Measurements from ENCODE around the gene EML4. TPM values are rescaled to one million over a fixed set of nuclear protein-coding genes. Genes with fewer than 3 reads are reported as not detected.
"Not testable (repeated sequence)": the region's sequence is repeated elsewhere in the genome, so short reads cannot be mapped to it uniquely, and the experiment has no call there.

Gene EML4
- total RNA-seq, 1 experiment from 2014 or later = 107 TPM

DNA sequence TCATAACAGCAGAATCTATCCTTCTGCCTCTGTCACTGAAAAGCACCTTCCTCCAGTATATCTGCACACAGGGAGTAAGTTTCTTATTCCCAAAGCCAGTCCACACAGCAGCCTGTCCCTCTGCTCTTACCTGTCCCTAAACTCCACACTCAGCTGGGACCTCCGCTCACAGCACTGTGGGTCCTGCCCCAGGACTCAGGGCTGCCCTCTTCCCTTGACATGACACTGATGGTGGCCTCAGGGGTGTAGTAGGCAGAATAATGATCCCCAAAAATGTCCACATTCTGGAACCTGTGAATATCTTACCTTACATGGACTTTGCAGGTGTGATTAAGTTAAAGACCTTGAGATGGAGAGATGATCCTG lies 39.7 kb upstream of the EML4 start:
- TF ChIP-seq, protein P1, sequence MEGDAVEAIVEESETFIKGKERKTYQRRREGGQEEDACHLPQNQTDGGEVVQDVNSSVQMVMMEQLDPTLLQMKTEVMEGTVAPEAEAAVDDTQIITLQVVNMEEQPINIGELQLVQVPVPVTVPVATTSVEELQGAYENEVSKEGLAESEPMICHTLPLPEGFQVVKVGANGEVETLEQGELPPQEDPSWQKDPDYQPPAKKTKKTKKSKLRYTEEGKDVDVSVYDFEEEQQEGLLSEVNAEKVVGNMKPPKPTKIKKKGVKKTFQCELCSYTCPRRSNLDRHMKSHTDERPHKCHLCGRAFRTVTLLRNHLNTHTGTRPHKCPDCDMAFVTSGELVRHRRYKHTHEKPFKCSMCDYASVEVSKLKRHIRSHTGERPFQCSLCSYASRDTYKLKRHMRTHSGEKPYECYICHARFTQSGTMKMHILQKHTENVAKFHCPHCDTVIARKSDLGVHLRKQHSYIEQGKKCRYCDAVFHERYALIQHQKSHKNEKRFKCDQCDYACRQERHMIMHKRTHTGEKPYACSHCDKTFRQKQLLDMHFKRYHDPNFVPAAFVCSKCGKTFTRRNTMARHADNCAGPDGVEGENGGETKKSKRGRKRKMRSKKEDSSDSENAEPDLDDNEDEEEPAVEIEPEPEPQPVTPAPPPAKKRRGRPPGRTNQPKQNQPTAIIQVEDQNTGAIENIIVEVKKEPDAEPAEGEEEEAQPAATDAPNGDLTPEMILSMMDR (IDR thresholded peaks at IDR 0.05) = no peak
- TF ChIP-seq POLR2AphosphoS5 (IDR thresholded peaks at IDR 0.05; ENCODE audit: low read depth, low read length) = no peak
- no peak for TF ChIP-seq TCF7L2 (IDR thresholded peaks at IDR 0.05; ENCODE audit: low read depth, low read length)
- TF ChIP-seq, protein P2, sequence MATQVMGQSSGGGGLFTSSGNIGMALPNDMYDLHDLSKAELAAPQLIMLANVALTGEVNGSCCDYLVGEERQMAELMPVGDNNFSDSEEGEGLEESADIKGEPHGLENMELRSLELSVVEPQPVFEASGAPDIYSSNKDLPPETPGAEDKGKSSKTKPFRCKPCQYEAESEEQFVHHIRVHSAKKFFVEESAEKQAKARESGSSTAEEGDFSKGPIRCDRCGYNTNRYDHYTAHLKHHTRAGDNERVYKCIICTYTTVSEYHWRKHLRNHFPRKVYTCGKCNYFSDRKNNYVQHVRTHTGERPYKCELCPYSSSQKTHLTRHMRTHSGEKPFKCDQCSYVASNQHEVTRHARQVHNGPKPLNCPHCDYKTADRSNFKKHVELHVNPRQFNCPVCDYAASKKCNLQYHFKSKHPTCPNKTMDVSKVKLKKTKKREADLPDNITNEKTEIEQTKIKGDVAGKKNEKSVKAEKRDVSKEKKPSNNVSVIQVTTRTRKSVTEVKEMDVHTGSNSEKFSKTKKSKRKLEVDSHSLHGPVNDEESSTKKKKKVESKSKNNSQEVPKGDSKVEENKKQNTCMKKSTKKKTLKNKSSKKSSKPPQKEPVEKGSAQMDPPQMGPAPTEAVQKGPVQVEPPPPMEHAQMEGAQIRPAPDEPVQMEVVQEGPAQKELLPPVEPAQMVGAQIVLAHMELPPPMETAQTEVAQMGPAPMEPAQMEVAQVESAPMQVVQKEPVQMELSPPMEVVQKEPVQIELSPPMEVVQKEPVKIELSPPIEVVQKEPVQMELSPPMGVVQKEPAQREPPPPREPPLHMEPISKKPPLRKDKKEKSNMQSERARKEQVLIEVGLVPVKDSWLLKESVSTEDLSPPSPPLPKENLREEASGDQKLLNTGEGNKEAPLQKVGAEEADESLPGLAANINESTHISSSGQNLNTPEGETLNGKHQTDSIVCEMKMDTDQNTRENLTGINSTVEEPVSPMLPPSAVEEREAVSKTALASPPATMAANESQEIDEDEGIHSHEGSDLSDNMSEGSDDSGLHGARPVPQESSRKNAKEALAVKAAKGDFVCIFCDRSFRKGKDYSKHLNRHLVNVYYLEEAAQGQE (IDR thresholded peaks at IDR 0.05; ENCODE audit: insufficient read depth in 1 of 2, low read depth in 2 of 2, low read length in 1 of 2) = no peak
- TF ChIP-seq SIN3A (IDR thresholded peaks at IDR 0.05; ENCODE audit: borderline replicate concordance, insufficient read depth, low read depth, low read length) = no peak
- ATAC-seq (no peak), DNase-seq (ENCODE audit: low read depth, low spot score) (no peak)
- no peaks in the 10 kb centered on the region for H3K36me3 ChIP-seq (ENCODE audit: control insufficient read depth, insufficient read depth, low read length)
- no peaks in the 10 kb centered on the region for H3K9me3 ChIP-seq (ENCODE audit: control insufficient read depth, insufficient read depth, low read depth, low read length)
- in situ Hi-C loops (cut with HindIII; ENCODE audit: low pct_unique_long_range_greater_than_20kb, low sequenced_read_pairs) = no loop called here
- ChIA-PET POLR2A (no interaction called here), CTCF (no interaction called here)
- no TSS peak for BruUV-seq (replicated peaks)
- peaks cover 79% of the 10 kb centered on the region for H3K4me1 ChIP-seq (ENCODE audit: control insufficient read depth, insufficient read depth, low read length)
- intact Hi-C loops (cut with micrococcal nuclease; ENCODE audit: unreplicated experiment) = no loop called here
- no peak overlapping the region for H3K4me3 ChIP-seq (ENCODE audit: low read depth in 2 of 2, low read length in 2 of 2)
- H3K27me3 ChIP-seq (ENCODE audit: control insufficient read depth, insufficient read depth, low read length) = no peaks in the 10 kb centered on the region
- H3K27ac ChIP-seq (ENCODE audit: low read length) = peak overlapping the region; percentile 99

DNA sequence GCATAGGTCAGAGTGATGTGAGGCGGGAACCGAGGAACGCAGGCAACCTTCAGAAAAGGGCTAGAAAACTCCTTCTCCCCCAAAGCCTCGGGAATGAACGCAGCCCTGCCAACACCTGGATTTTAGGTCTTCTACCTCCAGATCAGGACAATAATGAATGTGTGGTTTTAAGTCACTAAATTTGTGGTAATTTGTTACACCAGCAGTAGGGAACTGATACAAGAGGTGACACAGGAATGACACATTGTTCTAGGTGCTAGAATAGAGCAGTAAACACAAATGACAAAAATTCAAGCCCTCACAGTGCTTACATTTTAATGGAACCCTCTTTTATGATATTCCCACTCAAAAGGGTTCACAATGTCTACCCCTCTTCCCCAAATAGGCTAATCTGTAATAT lies 39.2 kb upstream of the EML4 start:
- no TSS peak for BruUV-seq (replicated peaks)
- in situ Hi-C loops (cut with HindIII; ENCODE audit: low pct_unique_long_range_greater_than_20kb, low sequenced_read_pairs) = no loop called here

DNA sequence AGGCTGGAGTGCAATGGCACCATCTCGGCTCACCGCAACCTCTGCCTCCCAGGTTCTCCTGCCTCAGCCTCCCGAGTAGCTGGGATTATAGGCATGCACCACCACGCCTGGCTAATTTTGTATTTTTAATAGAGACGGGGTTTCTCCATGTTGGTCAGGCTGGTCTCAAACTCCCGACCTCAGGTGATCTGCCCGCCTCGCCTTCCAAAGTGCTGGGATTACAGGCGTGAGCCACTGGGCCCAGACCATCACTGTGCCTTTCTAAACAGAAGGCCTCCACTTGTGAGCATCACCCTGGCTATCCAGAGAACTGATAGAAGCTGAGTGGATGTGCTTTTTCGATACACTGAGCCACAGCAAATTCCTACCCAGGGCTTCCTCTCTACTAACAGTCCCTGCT lies 38.3 kb upstream of the EML4 start:
- DNase-seq (ENCODE audit: low read depth, low spot score); ATAC-seq; intact Hi-C loops (cut with micrococcal nuclease; ENCODE audit: unreplicated experiment); H3K9me3 ChIP-seq (ENCODE audit: control insufficient read depth, insufficient read depth, low read depth, low read length); H3K4me3 ChIP-seq (ENCODE audit: low read depth in 2 of 2, low read length in 2 of 2); POLR2A ChIA-PET; in situ Hi-C loops (cut with HindIII; ENCODE audit: low pct_unique_long_range_greater_than_20kb, low sequenced_read_pairs); H3K27me3 ChIP-seq (ENCODE audit: control insufficient read depth, insufficient read depth, low read length); H3K36me3 ChIP-seq (ENCODE audit: control insufficient read depth, insufficient read depth, low read length); BruUV-seq (replicated peaks); CTCF ChIA-PET: not testable (repeated sequence)
- H3K4me1 ChIP-seq (ENCODE audit: control insufficient read depth, insufficient read depth, low read length) = peaks cover 82% of the 10 kb centered on the region
- peak overlapping the region; percentile 99 for H3K27ac ChIP-seq (ENCODE audit: low read length)

More for the DNA sequence above, 39.2 kb upstream of the EML4 start:
- no peaks in the 10 kb centered on the region for H3K9me3 ChIP-seq (ENCODE audit: control insufficient read depth, insufficient read depth, low read depth, low read length)
- peaks cover 79% of the 10 kb centered on the region for H3K4me1 ChIP-seq (ENCODE audit: control insufficient read depth, insufficient read depth, low read length)
- DNase-seq (ENCODE audit: low read depth, low spot score) = no peak
- no peak overlapping the region for H3K4me3 ChIP-seq (ENCODE audit: low read depth in 2 of 2, low read length in 2 of 2)
- ATAC-seq = no peak
- intact Hi-C loops (cut with micrococcal nuclease; ENCODE audit: unreplicated experiment) = no loop called here
- H3K27me3 ChIP-seq (ENCODE audit: control insufficient read depth, insufficient read depth, low read length) = no peaks in the 10 kb centered on the region
- TF ChIP-seq SIN3A (IDR thresholded peaks at IDR 0.05; ENCODE audit: borderline replicate concordance, insufficient read depth, low read depth, low read length) (no peak), POLR2AphosphoS5 (IDR thresholded peaks at IDR 0.05; ENCODE audit: low read depth, low read length) (no peak), TCF7L2 (IDR thresholded peaks at IDR 0.05; ENCODE audit: low read depth, low read length) (no peak)
- TF ChIP-seq, protein P2 (IDR thresholded peaks at IDR 0.05; ENCODE audit: insufficient read depth in 1 of 2, low read depth in 2 of 2, low read length in 1 of 2) = no peak
- TF ChIP-seq, protein P1 (IDR thresholded peaks at IDR 0.05) = no peak
- H3K27ac ChIP-seq (ENCODE audit: low read length) = peak overlapping the region; percentile 99
- POLR2A ChIA-PET = no interaction called here
- no peaks in the 10 kb centered on the region for H3K36me3 ChIP-seq (ENCODE audit: control insufficient read depth, insufficient read depth, low read length)
- CTCF ChIA-PET = no interaction called here

All from Panc1 (cell line).